IMR-90 (cell line): ENCODE results near the gene TNFRSF1A. TPM values are rescaled to one million over a fixed set of nuclear protein-coding genes. Genes with fewer than 3 reads are reported as not detected.

Source experiments
- ATAC-seq: fragments of 200-7000 bp; cut with Tn5 transposase; 2 replicates; pipeline ENCODE4 v1.9.1; 2020; ENCODE audit warnings: low read depth, mild to moderate bottlenecking, moderate library complexity
- BruUV-seq: library from RNA; stranded (reverse); fragments of 400-500 nt; replicated peaks from 2 replicates; lab custom pipeline; 2021; lab: Mats Ljungman, UMichigan
- CTCF ChIA-PET: fragments of 300-600 bp; formaldehyde crosslinking; extraction: SDS; loops from one replicate; lab custom pipeline; 2021; ENCODE audit warnings: antibody characterized with exemption; lab: Yijun Ruan, JAX
- POLR2A ChIA-PET: fragments of 300-600 bp; sonication (Branson Sonifier 250); formaldehyde crosslinking; loops from one replicate; lab custom pipeline; 2022; ENCODE audit warnings: antibody characterized with exemption; ENCODE audit not compliant: unreplicated experiment; lab: Charles Lee
- DNase-seq: peaks from one replicate; pipeline ENCODE4 v3.0.0; 2013
- H2AFZ ChIP-seq: replicated peaks from 2 replicates; pipeline ENCODE3; 2013; ENCODE audit warnings: low read length, mild to moderate bottlenecking; ENCODE audit not compliant: poor library complexity
- H2AK5ac ChIP-seq: 2 replicates; pipeline ENCODE4 v1.6.1; 2013; ENCODE audit warnings: low read depth, low read length, inconsistent platforms
- H2AK9ac ChIP-seq: replicated peaks from 2 replicates; pipeline ENCODE3; 2013; ENCODE audit warnings: mild to moderate bottlenecking, low read depth, low read length, moderate library complexity; ENCODE audit not compliant: poor library complexity
- H2BK120ac ChIP-seq: 2 replicates; pipeline ENCODE4 v1.6.1; 2013; ENCODE audit warnings: low read depth, low read length, inconsistent platforms
- H2BK15ac ChIP-seq: 3 replicates; pipeline ENCODE4 v1.6.1; 2013; ENCODE audit warnings: low read depth, low read length, inconsistent platforms
- H2BK20ac ChIP-seq: 2 replicates; pipeline ENCODE4 v1.6.1; 2013; ENCODE audit warnings: low read depth, mild to moderate bottlenecking, inconsistent platforms, low read length, moderate library complexity
- H2BK5ac ChIP-seq: 2 replicates; pipeline ENCODE4 v1.6.1; 2013; ENCODE audit warnings: mild to moderate bottlenecking, low read depth, low read length, inconsistent platforms; ENCODE audit not compliant: poor library complexity, severe bottlenecking
- H3K14ac ChIP-seq: replicated peaks from 2 replicates; pipeline ENCODE4 v1.6.1; 2013; ENCODE audit warnings: low read depth, low read length, inconsistent platforms
- H3K18ac ChIP-seq: 2 replicates; pipeline ENCODE4 v1.6.1; 2013; ENCODE audit warnings: low read depth, low read length, control low read depth
- H3K23ac ChIP-seq: 2 replicates; pipeline ENCODE4 v1.6.1; 2013; ENCODE audit warnings: low read depth, low read length, inconsistent platforms
- H3K27ac ChIP-seq: 2 replicates; pipeline ENCODE4 v1.5.1; 2013; ENCODE audit warnings: mild to moderate bottlenecking, control low read depth, low read length; ENCODE audit not compliant: insufficient read depth
- H3K27me3 ChIP-seq: 2 replicates; pipeline ENCODE4 v1.6.1; 2013; ENCODE audit warnings: low read length; ENCODE audit not compliant: control insufficient read depth, insufficient read depth
- H3K36me3 ChIP-seq: 2 replicates; pipeline ENCODE4 v1.6.1; 2013; ENCODE audit warnings: low read length, mixed read lengths; ENCODE audit not compliant: control insufficient read depth, insufficient read depth
- H3K4ac ChIP-seq: 2 replicates; pipeline ENCODE4 v1.6.1; 2013; ENCODE audit warnings: low read depth, low read length, inconsistent platforms
- H3K4me1 ChIP-seq: 2 replicates; pipeline ENCODE4 v1.6.1; 2013; ENCODE audit warnings: low read length, mixed read lengths; ENCODE audit not compliant: control insufficient read depth, insufficient read depth
- H3K4me2 ChIP-seq: 2 replicates; pipeline ENCODE4 v1.6.1; 2013; ENCODE audit warnings: low read depth, mild to moderate bottlenecking, control low read depth, low read length, moderate library complexity
- H3K4me3 ChIP-seq: 2 replicates; pipeline ENCODE4 v1.5.1; 2013; ENCODE audit warnings: low read depth, mild to moderate bottlenecking, control low read depth, low read length, moderate library complexity; ENCODE audit not compliant: insufficient read depth
- H3K56ac ChIP-seq: 2 replicates; pipeline ENCODE4 v1.6.1; 2013; ENCODE audit warnings: low read length, inconsistent platforms; ENCODE audit not compliant: insufficient read depth; ENCODE audit errors: extremely low read depth
- H3K79me1 ChIP-seq, 2 experiments: 2 replicates each; pipeline ENCODE4 v1.6.1; 2013; ENCODE audit warnings: low read length in 2 of 2, inconsistent platforms in 1 of 2, low read depth in 1 of 2
- H3K9ac ChIP-seq: 2 replicates; pipeline ENCODE4 v1.6.1; 2013; ENCODE audit warnings: low read depth, low read length, control low read depth
- H3K9me1 ChIP-seq: 2 replicates; pipeline ENCODE4 v1.6.1; 2013; ENCODE audit warnings: low read length, inconsistent platforms; ENCODE audit not compliant: insufficient read depth
- H3K9me3 ChIP-seq: 2 replicates; pipeline ENCODE4 v1.6.1; 2013; ENCODE audit warnings: low read length; ENCODE audit not compliant: control insufficient read depth, insufficient read depth
- H4K20me1 ChIP-seq: 2 replicates; pipeline ENCODE4 v1.6.1; 2013; ENCODE audit warnings: low read length, inconsistent platforms; ENCODE audit not compliant: insufficient read depth
- H4K5ac ChIP-seq: 2 replicates; pipeline ENCODE4 v1.6.1; 2013; ENCODE audit warnings: mild to moderate bottlenecking, low read depth, low read length, control low read depth
- H4K8ac ChIP-seq, 2 experiments: 2 replicates each; pipeline ENCODE4 v1.6.1; 2013; ENCODE audit warnings: low read depth in 2 of 2, low read length in 2 of 2, control low read depth in 1 of 2, inconsistent platforms in 1 of 2
- H4K91ac ChIP-seq: 2 replicates; pipeline ENCODE4 v1.6.1; 2013; ENCODE audit warnings: low read depth, low read length, inconsistent platforms; ENCODE audit not compliant: insufficient read depth
- BHLHE40 ChIP-seq: fragments of 150-350 bp; IDR thresholded peaks from 2 replicates; pipeline ENCODE4 v1.6.1; 2016; ENCODE audit warnings: mild to moderate bottlenecking, low read depth, low read length
- CEBPB ChIP-seq: IDR thresholded peaks from 2 replicates; pipeline ENCODE4 v1.6.1; 2012; ENCODE audit warnings: low read depth, low read length, improper control_type of control experiment
- CHD1 ChIP-seq: IDR thresholded peaks from 2 replicates; pipeline ENCODE4 v1.6.1; 2012; ENCODE audit warnings: low read depth, low read length, improper control_type of control experiment
- CTCF ChIP-seq: conservative IDR thresholded peaks from 2 replicates; pipeline ENCODE4 v1.5.1; 2012; ENCODE audit warnings: mild to moderate bottlenecking, low read depth, low read length, improper control_type of control experiment
- MAFK ChIP-seq: IDR thresholded peaks from 2 replicates; pipeline ENCODE4 v1.6.1; 2012; ENCODE audit warnings: low read depth, low read length, improper control_type of control experiment
- MXI1 ChIP-seq: IDR thresholded peaks from 2 replicates; pipeline ENCODE4 v1.6.1; 2012; ENCODE audit warnings: low read depth, mild to moderate bottlenecking, low read length, moderate library complexity, borderline replicate concordance
- NFE2L2 ChIP-seq: fragments of 150-350 bp; IDR thresholded peaks from 2 replicates; pipeline ENCODE4 v1.6.1; 2016; ENCODE audit warnings: low read depth, mild to moderate bottlenecking, low read length
- RAD21 ChIP-seq: IDR thresholded peaks from 2 replicates; pipeline ENCODE4 v1.6.1; 2012; ENCODE audit warnings: low read length, improper control_type of control experiment
- RCOR1 ChIP-seq: IDR thresholded peaks from 2 replicates; pipeline ENCODE4 v1.6.1; 2012; ENCODE audit warnings: mild to moderate bottlenecking, low read length, improper control_type of control experiment; ENCODE audit not compliant: insufficient replicate concordance
- USF2 ChIP-seq: fragments of 150-350 bp; IDR thresholded peaks from 2 replicates; pipeline ENCODE4 v1.6.1; 2017; ENCODE audit warnings: mild to moderate bottlenecking, antibody characterized with exemption, low read length, low read depth
- WGBS, 2 experiments: methylation state at CpG; one replicate each; pipeline versions ENCODE4 v1.1.5 to v1.1.7; 2013; ENCODE audit warnings: missing lambda C conversion rate in 2 of 2; ENCODE audit not compliant: insufficient read length in 1 of 2; ENCODE audit errors: extremely low coverage in 2 of 2; 5-methylcytosine and 5-hydroxymethylcytosine counted together
- dilution Hi-C: fragments of 300-500 bp; cut with HindIII; formaldehyde crosslinking; loops from one replicate; pipeline ENCODE4 v1.14.3; 2018; ENCODE audit warnings: low sequenced_read_pairs; ENCODE audit not compliant: unreplicated experiment
- in situ Hi-C: fragments of 300-500 bp; cut with MboI; formaldehyde crosslinking; loops from 3 replicates; pipeline ENCODE4 v1.14.3; 2019; ENCODE audit warnings: low sequenced_read_pairs, inconsistent platforms, mixed read lengths
- intact Hi-C: fragments of 100-400 bp; cut with micrococcal nuclease; formaldehyde crosslinking; loops from 2 replicates; pipeline ENCODE4 v1.10.0; 2022
- polyA plus RNA-seq, 3 experiments: library from polyadenylated mRNA; depleted of rRNA; stranded (reverse); fragments of >200 nt; gene quantifications; 2 replicates each; pipeline ENCODE4 v1.2.3, GENCODE V29; 2012; ENCODE audit warnings: low replicate concordance in 1 of 3
- total RNA-seq: library from RNA; depleted of rRNA; stranded (reverse); fragments of >200 nt; gene quantifications from 2 replicates; pipeline ENCODE4 v1.2.3, GENCODE V29; 2012

Gene TNFRSF1A
- total and polyA plus RNA-seq, 2 of the 4 experiments (the other 2 are of a cell fraction) = 79.6 to 136 TPM

GRCh38 chr12:6374786-6375160 is 32.9 kb upstream of the TNFRSF1A start:
- ATAC-seq (no peak), DNase-seq (no peak)
- no peaks in the 10 kb centered on the region for H3K27me3 ChIP-seq
- no peak overlapping the region for H4K5ac ChIP-seq
- H3K4ac ChIP-seq = peak overlapping the region; percentile 62; the same call in 1 of the 2 replicates
- ChIA-PET POLR2A (no interaction called here), CTCF (interaction anchor here (0.6 to 1.8 kb wide), 2 partner anchors 40 to 282 kb away, joined by 3 to 5 read pairs; no protein-coding TSS in a partner anchor)
- no peak overlapping the region for H2AFZ ChIP-seq
- H3K27ac ChIP-seq = no peak overlapping the region
- H3K9ac ChIP-seq = no peak overlapping the region
- no peak overlapping the region for H3K4me3 ChIP-seq
- no peaks in the 10 kb centered on the region for H3K9me3 ChIP-seq
- BruUV-seq = no TSS peak
- WGBS, 2 experiments = 86% methylated on average over 5 of the region's 7 CpGs; no CpG with 5 or more reads in 1 of the 2 experiments
- no peak overlapping the region for H3K56ac ChIP-seq
- H2AK5ac ChIP-seq = no peak overlapping the region
- H2BK120ac ChIP-seq = no peak overlapping the region
- H3K79me1 ChIP-seq = no peaks in the 10 kb centered on the region; a peak in 1 of 4 replicates
- intact Hi-C loops = no loop called here
- H4K8ac ChIP-seq = no peak overlapping the region
- peak overlapping the region; percentile 27; the same call in 1 of the 2 replicates for H4K91ac ChIP-seq
- TF ChIP-seq RAD21 = no peak
- no peak for TF ChIP-seq BHLHE40
- no peak for TF ChIP-seq MXI1
- TF ChIP-seq CTCF = no peak
- TF ChIP-seq CHD1 = no peak
- no peak for TF ChIP-seq RCOR1
- TF ChIP-seq CEBPB = no peak
- no peak for TF ChIP-seq NFE2L2
- no peak for TF ChIP-seq USF2
- TF ChIP-seq MAFK = no peak
- H3K14ac ChIP-seq = no peak overlapping the region
- H3K23ac ChIP-seq = no peak overlapping the region
- peaks cover 33% of the 10 kb centered on the region for H3K4me1 ChIP-seq
- no peaks in the 10 kb centered on the region for H3K36me3 ChIP-seq
- H4K20me1 ChIP-seq = no peaks in the 10 kb centered on the region
- no peak overlapping the region for H3K4me2 ChIP-seq
- in situ Hi-C loops = loop anchor here (5.0 kb wide), 1 partner anchor 37 kb away; no protein-coding TSS in a partner anchor
- H2BK20ac ChIP-seq = no peak overlapping the region
- no peak overlapping the region for H2AK9ac ChIP-seq
- H3K9me1 ChIP-seq = peaks cover 20% of the 10 kb centered on the region
- no peak overlapping the region for H2BK15ac ChIP-seq
- no peak overlapping the region for H3K18ac ChIP-seq
- dilution Hi-C loops = no loop called here
- no peak overlapping the region for H2BK5ac ChIP-seq
